OCI-LY1 (cell line): ENCODE data around the gene SCRN2.

Experiments used
- H2AFZ ChIP-seq: fragments of 200-600 bp; sonication (generic), shearing (Covaris generic); 2 replicates; pipeline ENCODE4 v1.6.0; 2014; ENCODE audit warnings: antibody characterized with exemption, mild to moderate bottlenecking, low read length
- H3F3A ChIP-seq: fragments of 200-600 bp; sonication (generic), shearing (Covaris generic); 2 replicates; pipeline ENCODE4 v1.6.0; 2014; ENCODE audit warnings: mild to moderate bottlenecking, antibody characterized with exemption, low read length, moderate library complexity; ENCODE audit not compliant: insufficient read depth
- H3K27ac ChIP-seq: fragments of 200-600 bp; sonication (generic); 2 replicates; pipeline ENCODE4 v1.5.1; 2014; ENCODE audit warnings: low read length, mixed run types, mild to moderate bottlenecking, low read depth; ENCODE audit not compliant: poor library complexity, severe bottlenecking
- H3K27me3 ChIP-seq: fragments of 200-600 bp; sonication (generic); 2 replicates; pipeline ENCODE4 v1.6.0; 2014; ENCODE audit warnings: antibody characterized with exemption, mild to moderate bottlenecking, low read length, moderate library complexity; ENCODE audit not compliant: insufficient read depth
- H3K36me3 ChIP-seq: fragments of 200-600 bp; sonication (generic); 2 replicates; pipeline ENCODE4 v1.6.1; 2014; ENCODE audit warnings: mild to moderate bottlenecking, antibody characterized with exemption, low read length, moderate library complexity, mixed read lengths; ENCODE audit not compliant: insufficient read depth
- H3K4me1 ChIP-seq: fragments of 200-600 bp; sonication (generic); 2 replicates; pipeline ENCODE4 v1.5.1; 2014; ENCODE audit warnings: mild to moderate bottlenecking, low read length, moderate library complexity; ENCODE audit not compliant: insufficient read depth, severe bottlenecking
- H3K4me2 ChIP-seq: fragments of 200-600 bp; sonication (generic), shearing (Covaris generic); 2 replicates; pipeline ENCODE4 v1.6.1; 2014; ENCODE audit warnings: low read length
- H3K4me3 ChIP-seq: fragments of 200-600 bp; sonication (generic); 2 replicates; pipeline ENCODE4 v1.5.1; 2014; ENCODE audit warnings: low read length, low read depth, mild to moderate bottlenecking, mixed read lengths; ENCODE audit not compliant: poor library complexity, severe bottlenecking
- H3K79me2 ChIP-seq: fragments of 200-600 bp; shearing (Covaris generic); 2 replicates; pipeline ENCODE4 v1.6.1; 2016; ENCODE audit warnings: mixed run types, low read length, mixed read lengths; ENCODE audit not compliant: insufficient read depth
- H3K9ac ChIP-seq: fragments of 200-600 bp; sonication (generic), shearing (Covaris generic); 2 replicates; pipeline ENCODE4 v1.6.1; 2014; ENCODE audit warnings: mild to moderate bottlenecking, low read length, mixed read lengths
- H3K9me2 ChIP-seq: fragments of 200-600 bp; sonication (generic), shearing (Covaris generic); 2 replicates; pipeline ENCODE4 v1.6.1; 2014; ENCODE audit warnings: low read depth, mild to moderate bottlenecking, low read length, mixed read lengths
- H3K9me3 ChIP-seq: fragments of 200-600 bp; shearing (Covaris generic); 2 replicates; pipeline ENCODE4 v1.6.1; 2014; ENCODE audit warnings: low read length, mixed read lengths
- H4K20me1 ChIP-seq: fragments of 200-600 bp; sonication (generic), shearing (Covaris generic); 2 replicates; pipeline ENCODE4 v1.6.0; 2016; ENCODE audit warnings: mild to moderate bottlenecking, low read length; ENCODE audit not compliant: insufficient read depth
- EZH2 ChIP-seq: fragments of 200-600 bp; sonication (generic), shearing (Covaris generic); IDR thresholded peaks from 2 replicates; pipeline ENCODE4 v1.8.0; 2017; ENCODE audit warnings: borderline replicate concordance, mixed run types, mild to moderate bottlenecking, antibody characterized with exemption, low read length, moderate library complexity, mixed read lengths
- TF ChIP-seq, protein P1 (sequence below): fragments of 200-600 bp; sonication (generic), shearing (Covaris generic); IDR thresholded peaks from 2 replicates; pipeline ENCODE4 v1.5.1; 2017; ENCODE audit warnings: mild to moderate bottlenecking, antibody characterized with exemption, low read length, moderate library complexity, mixed read lengths

Gene SCRN2

DNA sequence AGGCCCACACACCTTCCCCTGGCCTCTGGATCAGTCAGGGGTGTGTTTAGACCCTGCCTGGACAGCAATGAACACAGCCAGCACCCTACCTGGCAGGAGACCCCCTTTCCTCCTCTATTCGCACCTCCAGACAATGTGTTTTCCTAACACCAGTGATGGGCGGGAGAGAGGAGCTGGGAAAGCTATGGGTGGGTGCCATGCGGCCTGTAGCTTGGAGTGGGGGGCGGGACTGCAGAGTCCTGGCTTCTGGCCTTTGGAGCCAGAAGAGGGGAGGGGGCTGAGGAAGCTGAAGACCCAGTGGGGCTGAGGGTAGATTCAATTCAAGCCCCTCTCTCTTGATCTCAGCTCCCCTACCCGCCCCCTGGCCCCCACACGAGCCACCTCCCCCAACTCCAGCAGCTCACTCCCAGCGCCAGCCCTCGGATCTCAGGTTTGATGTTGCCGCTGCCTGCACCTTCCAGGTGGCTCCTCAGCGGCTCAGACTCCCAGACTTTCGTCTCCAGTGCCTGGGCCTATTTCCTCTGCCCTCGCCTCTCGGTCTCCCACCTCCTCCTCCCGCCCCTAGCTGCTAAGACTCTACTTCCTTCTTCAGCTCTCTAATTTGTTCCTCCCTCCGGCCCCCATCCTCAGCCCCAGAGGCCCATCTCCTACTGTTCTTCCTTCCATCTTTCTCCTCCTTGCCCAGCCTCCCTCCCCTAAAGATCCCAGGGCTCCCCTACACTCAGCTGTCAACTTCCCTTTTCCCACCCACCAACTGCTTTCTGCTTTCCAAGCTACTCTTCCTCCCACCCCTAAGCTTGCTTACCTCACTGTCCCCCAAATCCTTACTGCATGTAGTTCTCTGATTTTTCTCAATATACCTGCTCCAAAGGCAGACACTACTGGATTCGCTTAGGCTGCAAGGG lies 16.7 kb upstream of the SCRN2 start:
- Histone ChIP-seq H3K4me2 (no peak overlapping the region), H4K20me1 (no peaks in the 10 kb centered on the region)

DNA sequence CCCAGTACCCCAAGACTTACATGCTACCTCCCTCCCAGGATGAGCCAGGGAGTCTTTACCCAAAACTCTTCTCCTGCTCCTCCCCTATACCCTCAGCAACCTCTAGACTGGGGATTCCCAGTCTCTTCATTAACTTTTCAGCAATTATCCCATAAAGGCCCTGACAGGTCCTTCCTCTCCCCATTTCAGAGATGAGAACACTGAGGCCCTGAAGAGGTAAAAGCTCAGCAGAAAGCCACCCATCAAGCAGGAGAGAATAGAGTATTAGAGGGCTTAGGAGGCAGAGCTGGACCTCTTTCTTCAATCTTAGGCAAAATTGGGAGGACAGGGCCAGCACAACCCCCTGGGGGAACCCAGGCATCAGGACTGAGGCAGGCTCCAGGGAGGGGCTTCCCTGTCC lies 15.8 kb upstream of the SCRN2 start:
- H3K4me3 ChIP-seq: no peak overlapping the region
- H3F3A ChIP-seq: no peaks in the 10 kb centered on the region
- H3K27ac ChIP-seq: no peak overlapping the region
- H3K36me3 ChIP-seq: no peaks in the 10 kb centered on the region
- no peak for TF ChIP-seq EZH2
- TF ChIP-seq, protein P1, sequence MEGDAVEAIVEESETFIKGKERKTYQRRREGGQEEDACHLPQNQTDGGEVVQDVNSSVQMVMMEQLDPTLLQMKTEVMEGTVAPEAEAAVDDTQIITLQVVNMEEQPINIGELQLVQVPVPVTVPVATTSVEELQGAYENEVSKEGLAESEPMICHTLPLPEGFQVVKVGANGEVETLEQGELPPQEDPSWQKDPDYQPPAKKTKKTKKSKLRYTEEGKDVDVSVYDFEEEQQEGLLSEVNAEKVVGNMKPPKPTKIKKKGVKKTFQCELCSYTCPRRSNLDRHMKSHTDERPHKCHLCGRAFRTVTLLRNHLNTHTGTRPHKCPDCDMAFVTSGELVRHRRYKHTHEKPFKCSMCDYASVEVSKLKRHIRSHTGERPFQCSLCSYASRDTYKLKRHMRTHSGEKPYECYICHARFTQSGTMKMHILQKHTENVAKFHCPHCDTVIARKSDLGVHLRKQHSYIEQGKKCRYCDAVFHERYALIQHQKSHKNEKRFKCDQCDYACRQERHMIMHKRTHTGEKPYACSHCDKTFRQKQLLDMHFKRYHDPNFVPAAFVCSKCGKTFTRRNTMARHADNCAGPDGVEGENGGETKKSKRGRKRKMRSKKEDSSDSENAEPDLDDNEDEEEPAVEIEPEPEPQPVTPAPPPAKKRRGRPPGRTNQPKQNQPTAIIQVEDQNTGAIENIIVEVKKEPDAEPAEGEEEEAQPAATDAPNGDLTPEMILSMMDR: no peak
- no peak overlapping the region for H2AFZ ChIP-seq
- H3K79me2 ChIP-seq: no peaks in the 10 kb centered on the region
- H3K9me3 ChIP-seq: no peaks in the 10 kb centered on the region
- no peaks in the 10 kb centered on the region for H3K9me2 ChIP-seq
- H3K4me2 ChIP-seq: no peak overlapping the region
- no peaks in the 10 kb centered on the region; the same call in none of the 2 replicates for H3K27me3 ChIP-seq
- H3K9ac ChIP-seq: no peak overlapping the region
- H3K4me1 ChIP-seq: no peaks in the 10 kb centered on the region
- no peaks in the 10 kb centered on the region for H4K20me1 ChIP-seq

More for the DNA sequence above, 16.7 kb upstream of the SCRN2 start:
- no peak overlapping the region for H3K4me3 ChIP-seq
- H3K9me2 ChIP-seq: no peaks in the 10 kb centered on the region
- no peak overlapping the region for H3K9ac ChIP-seq
- TF ChIP-seq, protein P1: no peak
- TF ChIP-seq EZH2: no peak
- H3K4me1 ChIP-seq: no peaks in the 10 kb centered on the region
- H3F3A ChIP-seq: no peaks in the 10 kb centered on the region
- H3K36me3 ChIP-seq: no peaks in the 10 kb centered on the region
- no peaks in the 10 kb centered on the region for H3K9me3 ChIP-seq
- H2AFZ ChIP-seq: no peak overlapping the region
- no peak overlapping the region for H3K27ac ChIP-seq
- peaks cover 2% of the 10 kb centered on the region for H3K27me3 ChIP-seq
- H3K79me2 ChIP-seq: no peaks in the 10 kb centered on the region

DNA sequence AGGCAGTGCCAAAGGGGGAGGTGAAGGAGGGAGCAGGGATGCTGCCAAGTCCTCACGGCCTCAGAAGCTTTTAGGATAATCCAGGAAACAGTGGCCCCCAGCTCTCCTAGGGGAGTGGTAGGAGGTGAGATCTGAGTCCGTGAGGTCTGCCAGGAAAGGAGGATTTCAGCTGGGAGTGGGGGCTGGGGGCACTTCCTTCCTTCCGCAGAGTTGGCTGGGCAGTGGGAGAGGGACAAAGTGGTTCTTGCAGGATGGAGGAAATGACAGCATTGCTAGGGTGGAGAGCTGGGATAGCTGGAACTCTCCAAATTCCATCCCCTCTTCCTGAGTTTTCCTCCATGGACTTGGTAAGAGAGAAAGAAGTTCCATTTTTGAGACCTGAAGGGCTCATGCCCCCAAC lies 14.7 kb upstream of the SCRN2 start:
- H3K4me3 ChIP-seq: no peak overlapping the region
- no peak overlapping the region for H3K27ac ChIP-seq
- no peak overlapping the region for H3K4me2 ChIP-seq
- no peaks in the 10 kb centered on the region for H3K79me2 ChIP-seq
- no peaks in the 10 kb centered on the region for H3K9me3 ChIP-seq
- no peak overlapping the region for H3K9ac ChIP-seq
- H3K9me2 ChIP-seq: no peaks in the 10 kb centered on the region
- no peaks in the 10 kb centered on the region for H4K20me1 ChIP-seq
- H3F3A ChIP-seq: no peaks in the 10 kb centered on the region
- H2AFZ ChIP-seq: no peak overlapping the region
- H3K4me1 ChIP-seq: no peaks in the 10 kb centered on the region
- H3K27me3 ChIP-seq: no peaks in the 10 kb centered on the region; the same call in none of the 2 replicates
- H3K36me3 ChIP-seq: no peaks in the 10 kb centered on the region
- TF ChIP-seq EZH2: no peak
- TF ChIP-seq, protein P1: no peak
